HUES64 (cell line): Measurements from ENCODE around the gene DCDC2C. TPM values are rescaled to one million over a fixed set of nuclear protein-coding genes. Genes with fewer than 3 reads are reported as not detected.
A peak's percentile ranks its signal among the peaks of the same experiment; 100 is the strongest.
"Not testable (repeated sequence)": the region's sequence is repeated elsewhere in the genome, so short reads cannot be mapped to it uniquely, and the experiment has no call there.

Experiments
- H3K27ac ChIP-seq: 2 replicates; pipeline ENCODE4 v1.7.0; 2013; ENCODE audit warnings: low read depth, low read length, inconsistent platforms
- H3K27me3 ChIP-seq: 2 replicates; pipeline ENCODE4 v1.6.1; 2013; ENCODE audit warnings: mild to moderate bottlenecking, low read length; ENCODE audit not compliant: insufficient read depth
- H3K36me3 ChIP-seq: 2 replicates; pipeline ENCODE4 v1.6.1; 2013; ENCODE audit warnings: mild to moderate bottlenecking, low read length; ENCODE audit not compliant: insufficient read depth
- H3K4me1 ChIP-seq: 2 replicates; pipeline ENCODE4 v1.6.1; 2013; ENCODE audit warnings: mild to moderate bottlenecking, low read length, moderate library complexity; ENCODE audit not compliant: insufficient read depth
- H3K4me3 ChIP-seq: 2 replicates; pipeline ENCODE4 v1.5.1; 2013; ENCODE audit warnings: mild to moderate bottlenecking, low read length, moderate library complexity
- H3K9ac ChIP-seq: 2 replicates; pipeline ENCODE4 v1.6.1; 2013; ENCODE audit warnings: mild to moderate bottlenecking, low read depth, low read length
- H3K9me3 ChIP-seq: 2 replicates; pipeline ENCODE4 v1.6.1; 2013; ENCODE audit warnings: low read depth, low read length; ENCODE audit not compliant: insufficient read depth
- WGBS: fragments of 150-250, 120-280 bp; methylation state at CpG from one replicate; pipeline ENCODE4 v1.1.7; 2013; ENCODE audit warnings: missing lambda C conversion rate; 5-methylcytosine and 5-hydroxymethylcytosine counted together
- polyA plus RNA-seq, 2 experiments: library from polyadenylated mRNA; stranded (reverse); fragments of 50-300 nt; gene quantifications; one replicate each; pipeline ENCODE4 v1.2.3, GENCODE V29; 2013

The DCDC2C gene
- not detected for polyA plus RNA-seq (2013, experiment 1 of 2)
- not detected for polyA plus RNA-seq (2013, experiment 2 of 2)

- Histone ChIP-seq H3K36me3 (no peaks in the 10 kb centered on the region), H3K27ac (no peak within 1 kb of the TSS), H3K4me3 (peak within 1 kb of the TSS; percentile 44), H3K27me3 (peaks cover 25% of the 10 kb centered on the region), H3K9me3 (no peaks in the 10 kb centered on the region), H3K4me1 (peaks cover 6% of the 10 kb centered on the region; the same call in 1 of the 2 replicates), H3K9ac (no peak within 1 kb of the TSS; the same call in 1 of the 2 replicates)
- WGBS: 13% methylated on average over 60 of the region's 60 CpGs
These were observed at the start of gene DCDC2C for GRCh38 chr2:3703236-3703756. TSS of gene DCDC2C (plus strand) at chr2:3703575. CDS start at chr2:3703752, 177 bp downstream.

- no peaks in the 10 kb centered on the region for H3K36me3 ChIP-seq
- H3K9ac ChIP-seq: no peak overlapping the region
- no peak overlapping the region for H3K27ac ChIP-seq
- no peaks in the 10 kb centered on the region for H3K27me3 ChIP-seq
- peaks cover 6% of the 10 kb centered on the region for H3K4me1 ChIP-seq
- H3K9me3 ChIP-seq: no peaks in the 10 kb centered on the region
- WGBS: 88% methylated on average over 10 of the region's 10 CpGs
- no peak overlapping the region for H3K4me3 ChIP-seq
These were observed 49.4 kb upstream of the DCDC2C start for GRCh38 chr2:3654011-3654410.

GRCh38 chr2:3654531-3655225 lies 48.7 kb upstream of the DCDC2C start:
- no peaks in the 10 kb centered on the region for H3K27me3 ChIP-seq
- H3K27ac ChIP-seq: no peak overlapping the region
- H3K4me3 ChIP-seq: no peak overlapping the region
- 90% methylated on average over 21 of the region's 21 CpGs for WGBS
- H3K9me3 ChIP-seq: no peaks in the 10 kb centered on the region
- H3K36me3 ChIP-seq: no peaks in the 10 kb centered on the region
- H3K9ac ChIP-seq: no peak overlapping the region
- peaks cover 9% of the 10 kb centered on the region for H3K4me1 ChIP-seq

GRCh38 chr2:3655871-3656761 lies 47.3 kb upstream of the DCDC2C start:
- Histone ChIP-seq H3K36me3 (no peaks in the 10 kb centered on the region), H3K27ac (no peak overlapping the region), H3K4me1 (peaks cover 9% of the 10 kb centered on the region), H3K4me3 (no peak overlapping the region), H3K27me3 (no peaks in the 10 kb centered on the region), H3K9ac (no peak overlapping the region), H3K9me3 (no peaks in the 10 kb centered on the region)
- 90% methylated on average over 28 of the region's 28 CpGs for WGBS

GRCh38 chr2:3656762-3657721 lies 46.3 kb upstream of the DCDC2C start:
- Histone ChIP-seq H3K9ac (no peak overlapping the region), H3K4me3 (no peak overlapping the region)

GRCh38 chr2:3657881-3658280 lies 45.5 kb upstream of the DCDC2C start, which contains the start of gene ALLC:
TSS of gene ALLC (plus strand) at chr2:3658200. CDS start at chr2:3671158, 12,958 bp downstream.
- Histone ChIP-seq H3K4me1 (peaks cover 9% of the 10 kb centered on the region), H3K27ac (peak within 1 kb of the TSS; percentile 24; the same call in 1 of the 2 replicates)

More at GRCh38 chr2:3656762-3657721, 46.3 kb upstream of the DCDC2C start:
- no peaks in the 10 kb centered on the region for H3K9me3 ChIP-seq
- no peaks in the 10 kb centered on the region for H3K27me3 ChIP-seq
- WGBS: 58% methylated on average over 34 of the region's 36 CpGs
- H3K27ac ChIP-seq: peak overlapping the region; percentile 24; the same call in 1 of the 2 replicates
- H3K4me1 ChIP-seq: peaks cover 9% of the 10 kb centered on the region
- no peaks in the 10 kb centered on the region for H3K36me3 ChIP-seq

GRCh38 chr2:3659447-3660432 lies 43.6 kb upstream of the DCDC2C start:
- no peaks in the 10 kb centered on the region for H3K9me3 ChIP-seq
- no peak overlapping the region for H3K4me3 ChIP-seq
- H3K27me3 ChIP-seq: no peaks in the 10 kb centered on the region
- no peak overlapping the region for H3K27ac ChIP-seq
- H3K36me3 ChIP-seq: no peaks in the 10 kb centered on the region
- 88% methylated on average over 25 of the region's 26 CpGs for whole genome bisulfite sequencing
- peaks cover 9% of the 10 kb centered on the region for H3K4me1 ChIP-seq
- no peak overlapping the region for H3K9ac ChIP-seq

More at GRCh38 chr2:3657881-3658280, 45.5 kb upstream of the DCDC2C start, which contains the start of gene ALLC:
- no peaks in the 10 kb centered on the region for H3K27me3 ChIP-seq
- no peak within 1 kb of the TSS for H3K9ac ChIP-seq
- H3K4me3 ChIP-seq: no peak within 1 kb of the TSS
- no peaks in the 10 kb centered on the region for H3K9me3 ChIP-seq
- 88% methylated on average over 7 of the region's 7 CpGs for WGBS
- no peaks in the 10 kb centered on the region for H3K36me3 ChIP-seq

- WGBS: 92% methylated on average over 7 of the region's 7 CpGs
These were observed 42.7 kb upstream of the DCDC2C start for GRCh38 chr2:3660640-3661039.

GRCh38 chr2:3661149-3661660 lies 42.2 kb upstream of the DCDC2C start:
- Histone ChIP-seq H3K4me1 (peaks cover 9% of the 10 kb centered on the region), H3K27me3 (no peaks in the 10 kb centered on the region), H3K9ac (no peak overlapping the region)

More at GRCh38 chr2:3660640-3661039, 42.7 kb upstream of the DCDC2C start:
- not testable (repeated sequence) for H3K36me3 ChIP-seq, H3K27ac ChIP-seq, H3K27me3 ChIP-seq, H3K9me3 ChIP-seq, H3K4me3 ChIP-seq, H3K9ac ChIP-seq, H3K4me1 ChIP-seq

More at GRCh38 chr2:3661149-3661660, 42.2 kb upstream of the DCDC2C start:
- 94% methylated on average over 3 of the region's 3 CpGs for WGBS
- Histone ChIP-seq H3K4me3 (no peak overlapping the region), H3K36me3 (no peaks in the 10 kb centered on the region), H3K27ac (no peak overlapping the region), H3K9me3 (no peaks in the 10 kb centered on the region)
